Skeletal muscle cell (primary cell): Measurements from ENCODE around the gene DEFB128.
A peak's percentile ranks its signal among the peaks of the same experiment; 100 is the strongest.
"Not testable (repeated sequence)": the region's sequence is repeated elsewhere in the genome, so short reads cannot be mapped to it uniquely, and the experiment has no call there.

Source experiments
- DNase-seq: peaks from one replicate; pipeline ENCODE4 v3.0.0-alpha.2; 2010; ENCODE audit warnings: low read depth
- H3K4me3 ChIP-seq: 2 replicates; pipeline ENCODE4 v1.5.1; 2011; ENCODE audit warnings: low read depth, mild to moderate bottlenecking, control low read depth, low read length, moderate library complexity

DEFB128 gene

DNA sequence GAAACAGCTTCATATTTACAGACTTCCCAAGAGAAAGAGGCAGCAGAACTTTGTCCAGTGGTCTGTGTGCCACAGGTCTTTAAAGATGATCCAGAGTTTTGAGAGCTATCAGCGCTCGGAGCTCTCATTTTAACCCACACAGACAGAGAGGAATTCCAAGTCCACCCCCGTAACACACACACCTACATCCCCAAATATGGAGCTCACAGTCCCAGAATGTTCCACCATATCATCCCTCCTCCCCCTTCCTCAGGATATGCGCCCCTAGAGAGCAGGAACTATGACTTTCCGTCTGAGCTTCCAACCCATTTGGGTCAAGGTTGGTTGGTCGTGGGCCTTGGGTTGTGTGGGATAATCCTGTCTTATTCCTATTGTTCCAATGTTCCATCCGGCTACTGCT is at the start of gene DEFB128:
Gene DEFB128, minus strand, starts transcription at position 101 of the 400 bp plus-strand sequence. Its CDS starts 88 bp downstream, at position 13.
- DNase-seq: no peak
- no peak within 1 kb of the TSS for H3K4me3 ChIP-seq

DNA sequence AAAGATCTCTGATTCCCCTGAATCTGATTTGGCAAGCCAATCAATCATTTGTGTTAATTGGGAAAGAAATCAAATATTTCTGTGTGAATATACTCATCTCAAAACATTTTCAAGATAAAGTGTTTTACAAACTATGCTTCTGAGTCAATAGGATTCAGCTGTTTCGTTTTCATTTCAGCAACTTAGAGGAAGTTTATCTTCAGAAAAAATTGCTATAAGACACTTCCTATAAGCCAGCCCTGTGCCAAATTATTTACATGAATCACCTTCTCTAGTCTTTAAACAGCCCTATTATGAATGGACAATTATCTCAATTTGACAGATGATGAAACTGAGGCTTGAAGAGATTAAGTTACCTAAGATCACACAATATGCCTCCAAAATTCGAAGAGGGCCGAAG is 48.4 kb upstream of the DEFB128 start:
- no peak overlapping the region for H3K4me3 ChIP-seq
- no peak for DNase-seq

DNA sequence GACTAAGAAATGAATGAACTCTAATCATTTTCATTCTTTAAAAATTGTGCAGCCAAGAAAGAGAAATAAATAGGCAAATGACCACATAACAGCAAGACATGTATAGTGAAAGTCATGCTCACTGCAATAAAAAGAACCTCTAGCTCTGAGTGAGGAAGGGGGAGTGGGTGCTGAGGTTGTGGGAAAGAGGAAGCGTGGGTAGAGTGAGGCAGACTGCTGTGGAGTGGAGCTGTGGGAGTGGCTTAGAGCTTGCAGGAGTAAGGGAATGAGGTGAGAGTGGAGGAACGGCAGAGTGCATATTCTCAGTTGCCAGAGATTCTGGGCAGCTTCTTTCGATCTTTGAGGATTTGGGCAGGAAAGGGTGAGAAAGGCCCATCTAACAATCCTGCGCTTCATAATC is 48.0 kb upstream of the DEFB128 start:
- H3K4me3 ChIP-seq: no peak overlapping the region
- no peak for DNase-seq

DNA sequence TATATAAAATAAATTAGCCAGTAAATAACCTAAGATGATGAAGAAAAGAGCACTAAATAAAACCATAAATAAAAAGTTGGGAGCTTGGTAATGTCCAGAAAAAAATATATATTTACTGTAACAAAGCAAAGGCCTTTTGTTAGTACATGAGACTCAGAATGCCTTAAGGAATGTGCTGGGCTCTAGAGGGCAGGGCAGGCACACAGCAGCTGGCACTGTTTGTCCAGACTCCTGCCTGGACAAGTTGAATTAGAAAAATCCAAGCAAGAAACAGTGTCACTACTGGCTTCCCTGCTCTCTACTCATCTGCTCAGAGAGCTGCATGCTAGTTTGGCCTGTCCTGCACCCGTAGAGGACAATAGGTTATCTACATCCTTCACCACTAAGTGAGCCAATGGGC is 46.4 kb upstream of the DEFB128 start:
- no peak for DNase-seq
- H3K4me3 ChIP-seq: no peak overlapping the region

DNA sequence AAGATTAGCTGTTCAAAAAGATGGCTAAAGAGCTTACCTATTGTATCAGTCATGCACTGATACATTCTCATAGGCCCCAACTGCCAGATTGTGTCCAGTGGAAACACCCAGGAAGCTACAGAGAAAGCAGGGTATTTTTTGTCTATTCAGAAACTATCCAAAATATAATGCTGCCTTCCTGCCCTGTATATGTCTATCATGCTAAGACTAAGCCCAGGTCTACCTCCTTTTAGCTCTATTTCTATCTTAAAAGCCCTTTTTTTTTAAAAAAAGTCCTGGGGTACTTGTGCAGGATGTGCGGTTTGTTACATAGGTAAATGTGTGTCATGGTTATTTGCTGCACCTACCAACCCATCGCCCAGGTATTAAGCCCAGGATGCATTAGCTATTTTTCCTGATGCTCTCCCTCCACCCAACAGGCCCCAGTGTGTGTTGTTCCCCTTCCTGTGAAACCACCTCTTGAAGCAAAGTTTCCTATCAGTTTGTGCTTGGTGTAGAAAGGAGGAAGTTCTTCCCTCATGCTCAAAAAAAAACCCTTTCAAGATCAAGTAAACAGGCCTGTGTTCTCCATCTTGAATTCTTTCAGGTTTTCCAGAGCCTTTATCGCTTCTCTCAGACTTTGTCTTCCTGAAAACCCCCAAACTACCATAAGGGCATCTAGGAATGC is 38.1 kb upstream of the DEFB128 start:
- no peak overlapping the region for H3K4me3 ChIP-seq
- no peak for DNase-seq

DNA sequence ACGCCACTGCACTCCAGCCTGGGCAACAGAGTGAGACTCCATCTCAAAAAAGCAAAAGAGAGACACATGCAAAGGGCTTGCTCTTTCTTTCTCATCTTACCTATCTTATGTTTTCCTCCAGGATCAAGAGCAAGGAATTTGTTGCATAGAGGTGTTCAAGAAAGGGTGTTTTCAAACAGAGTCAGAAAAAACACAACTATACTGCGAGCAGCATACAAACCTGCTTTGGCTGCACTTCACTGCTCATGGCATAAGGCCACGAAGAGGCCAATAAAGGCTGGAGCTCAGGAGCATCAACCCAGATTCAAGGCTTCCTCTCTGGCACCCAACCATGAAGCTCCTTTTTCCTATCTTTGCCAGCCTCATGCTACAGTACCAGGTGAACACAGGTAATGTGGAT is 37.4 kb upstream of the DEFB128 start, which contains the start of gene DEFB129:
Gene DEFB129, plus strand, starts transcription at position 301 of the 400 bp plus-strand sequence. Its CDS starts 31 bp downstream, at position 332.
- DNase-seq: no peak
- H3K4me3 ChIP-seq: no peak within 1 kb of the TSS

DNA sequence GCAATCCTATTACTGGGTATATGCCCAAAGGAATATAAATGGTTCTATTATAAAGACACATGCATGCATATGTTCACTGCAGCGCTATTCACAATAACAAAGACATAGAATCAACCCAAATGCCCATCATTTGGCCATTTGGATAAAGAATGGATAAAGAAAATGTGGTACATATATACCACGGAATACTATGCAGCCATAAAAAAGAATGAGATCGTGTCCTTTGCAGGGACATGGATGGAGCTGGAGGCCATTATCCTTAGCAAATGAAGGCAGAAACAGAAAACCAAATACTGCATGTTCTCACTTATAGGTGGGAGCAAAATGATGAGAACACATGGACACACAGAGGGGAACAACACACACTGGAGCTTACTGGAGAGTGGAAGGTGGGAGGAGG is 36.4 kb upstream of the DEFB128 start:
- DNase-seq, H3K4me3 ChIP-seq: not testable (repeated sequence)

DNA sequence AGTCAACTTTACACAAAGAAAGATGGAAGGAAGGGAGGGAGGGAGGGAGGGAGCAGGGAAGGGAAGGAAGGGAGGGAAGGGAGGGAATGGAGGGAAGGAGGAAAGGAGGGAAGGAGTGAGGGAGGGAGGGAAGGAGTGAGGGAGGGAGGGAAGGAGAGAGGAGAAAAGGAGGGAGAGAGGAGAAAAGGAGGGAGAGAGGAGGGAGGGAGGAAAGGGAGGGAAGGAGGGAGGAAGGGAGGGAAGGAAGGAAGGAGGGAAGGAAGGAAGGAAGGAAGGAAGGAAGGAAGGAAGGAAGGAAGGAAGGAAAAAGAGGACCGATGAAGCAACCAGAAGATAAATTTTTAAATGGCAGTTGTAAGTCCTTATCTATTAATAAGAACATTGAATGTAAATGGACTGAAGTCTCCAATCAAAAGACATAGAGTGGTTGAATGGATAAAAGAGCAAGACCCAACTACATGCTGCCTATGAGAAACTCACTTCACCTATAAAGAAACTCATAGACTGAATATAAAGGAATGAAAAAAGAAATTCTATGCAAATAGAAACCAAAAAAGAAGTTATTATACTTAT is 31.8 kb upstream of the DEFB128 start:
- no peak overlapping the region for H3K4me3 ChIP-seq
- DNase-seq: no peak

DNA sequence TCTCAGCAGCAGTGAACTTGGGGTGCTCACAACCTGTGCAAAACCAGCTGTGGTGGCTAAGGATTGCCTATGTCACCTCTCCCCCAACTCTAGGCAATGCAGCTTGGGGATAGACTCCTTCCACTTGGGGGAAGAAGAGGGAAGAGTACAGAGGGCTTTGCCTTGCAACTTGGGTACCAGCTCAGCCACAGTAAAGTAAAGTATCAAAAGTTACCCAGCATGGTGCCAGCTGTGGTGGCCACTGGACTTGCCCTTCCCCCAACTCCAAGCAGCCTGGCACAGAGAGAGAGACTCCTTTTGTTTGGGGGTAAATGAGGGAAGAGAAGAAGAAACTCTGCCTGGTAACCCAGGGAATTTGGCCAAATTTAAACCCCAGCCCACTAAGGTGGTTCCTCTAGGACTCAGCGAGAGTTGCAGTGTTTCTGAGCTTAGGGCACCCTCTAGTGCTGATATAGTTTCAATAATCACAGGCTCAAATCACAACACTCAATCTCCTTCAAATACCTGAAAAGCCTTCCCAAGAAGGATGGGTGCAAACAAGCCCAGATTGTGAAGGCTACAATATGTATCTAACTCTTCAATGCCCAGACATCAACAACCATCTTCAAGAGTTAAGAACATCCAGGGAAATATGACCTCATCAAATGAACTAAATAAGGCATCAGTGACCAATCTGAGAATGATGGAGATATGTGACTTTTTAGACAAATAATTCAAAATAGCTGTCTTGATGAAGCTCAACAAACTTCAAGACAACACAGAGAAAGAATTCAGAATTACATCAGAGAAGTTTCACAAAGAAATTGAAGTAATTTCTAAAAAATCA is 30.0 kb upstream of the DEFB128 start:
- no peak overlapping the region for H3K4me3 ChIP-seq
- DNase-seq: no peak

DNA sequence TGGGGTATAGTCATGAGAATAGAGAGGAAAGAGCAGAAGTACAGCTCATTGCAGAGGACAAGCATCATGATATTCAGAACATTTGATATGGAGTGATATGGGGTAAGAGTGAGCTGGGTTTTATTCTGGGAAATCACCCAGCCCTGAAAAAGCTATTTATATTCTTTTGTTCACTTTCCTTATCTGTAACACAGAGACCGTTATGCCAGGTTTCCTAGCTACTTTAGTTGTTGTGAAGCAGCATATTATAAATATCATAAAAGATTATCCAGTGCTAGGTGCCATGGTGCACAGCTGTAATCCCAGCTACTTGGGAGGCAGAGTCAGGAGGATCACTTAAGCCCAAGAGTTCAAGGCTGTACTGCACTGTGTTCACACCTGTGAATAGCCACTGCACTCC is 27.8 kb upstream of the DEFB128 start:
- no peak for DNase-seq
- no peak overlapping the region for H3K4me3 ChIP-seq

DNA sequence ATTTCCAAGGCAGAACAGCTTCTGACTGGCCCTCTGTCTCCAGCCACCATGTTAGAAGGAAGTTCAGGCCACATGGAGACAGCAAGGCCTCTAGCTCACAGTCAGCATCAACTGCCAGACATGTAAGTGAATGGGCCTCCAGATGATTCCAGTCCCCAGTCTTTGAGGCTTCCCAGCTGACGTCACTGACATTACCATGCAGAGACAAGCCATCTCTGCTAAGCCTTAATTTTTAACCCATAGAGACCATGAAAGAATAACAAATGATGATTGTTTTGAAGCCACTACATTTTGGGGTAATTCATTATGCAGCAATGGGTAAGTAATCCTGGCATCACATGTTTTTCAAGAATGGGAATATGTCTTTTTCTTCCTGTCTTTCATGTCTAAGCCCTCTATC is 26.3 kb upstream of the DEFB128 start:
- no peak for DNase-seq
- no peak overlapping the region for H3K4me3 ChIP-seq

DNA sequence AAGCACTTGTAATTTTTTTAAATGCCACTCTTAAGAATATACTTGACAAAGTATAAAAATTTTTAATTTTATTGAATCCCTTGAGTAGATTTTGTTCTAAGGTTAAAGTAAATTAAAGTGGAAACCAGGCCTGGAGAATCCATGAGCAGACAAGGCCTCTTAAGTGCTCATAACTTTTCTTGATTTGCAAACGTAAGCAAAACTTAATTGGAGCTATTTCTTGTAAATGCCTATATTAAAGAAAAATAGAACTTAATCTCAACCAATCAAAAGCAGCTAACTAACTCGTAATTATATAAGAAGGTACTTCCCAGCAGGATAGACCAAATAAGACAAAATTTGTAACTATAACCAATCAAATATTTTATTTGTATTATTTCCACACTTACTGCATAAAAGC is 24.9 kb upstream of the DEFB128 start:
- no peak overlapping the region for H3K4me3 ChIP-seq
- DNase-seq: no peak

DNA sequence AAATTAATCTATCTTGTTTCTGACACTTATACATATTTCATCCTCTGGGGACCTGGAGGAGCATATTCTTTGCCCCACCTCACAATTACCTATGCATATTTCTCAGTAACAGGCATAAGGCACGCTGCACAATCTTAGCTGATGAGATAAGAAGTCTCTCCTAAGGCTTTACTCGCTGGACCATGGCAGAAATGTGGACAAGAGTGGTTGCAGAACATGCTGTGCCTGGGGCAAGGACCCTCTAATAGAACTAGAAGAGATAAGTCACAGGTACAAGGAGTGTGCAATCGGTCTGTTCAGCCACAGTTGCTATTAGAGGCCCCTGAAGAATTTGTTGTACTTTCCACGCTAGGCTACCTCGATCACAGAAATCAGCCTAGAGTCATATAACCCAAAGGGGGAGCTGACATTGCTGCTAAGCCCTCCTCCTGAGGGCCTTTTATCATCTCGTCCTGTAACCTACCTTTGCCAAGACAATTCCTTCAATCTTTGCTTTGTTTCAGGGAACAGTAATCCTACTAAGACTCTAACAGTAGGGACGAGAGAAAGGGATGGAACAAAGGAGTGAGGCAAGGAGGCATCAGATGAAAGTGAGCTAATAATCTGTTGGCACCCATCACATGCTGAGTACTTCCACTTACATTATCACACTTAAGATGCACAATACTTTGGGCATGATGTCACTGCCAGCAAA is 21.4 kb upstream of the DEFB128 start:
- DNase-seq: no peak
- H3K4me3 ChIP-seq: no peak overlapping the region

DNA sequence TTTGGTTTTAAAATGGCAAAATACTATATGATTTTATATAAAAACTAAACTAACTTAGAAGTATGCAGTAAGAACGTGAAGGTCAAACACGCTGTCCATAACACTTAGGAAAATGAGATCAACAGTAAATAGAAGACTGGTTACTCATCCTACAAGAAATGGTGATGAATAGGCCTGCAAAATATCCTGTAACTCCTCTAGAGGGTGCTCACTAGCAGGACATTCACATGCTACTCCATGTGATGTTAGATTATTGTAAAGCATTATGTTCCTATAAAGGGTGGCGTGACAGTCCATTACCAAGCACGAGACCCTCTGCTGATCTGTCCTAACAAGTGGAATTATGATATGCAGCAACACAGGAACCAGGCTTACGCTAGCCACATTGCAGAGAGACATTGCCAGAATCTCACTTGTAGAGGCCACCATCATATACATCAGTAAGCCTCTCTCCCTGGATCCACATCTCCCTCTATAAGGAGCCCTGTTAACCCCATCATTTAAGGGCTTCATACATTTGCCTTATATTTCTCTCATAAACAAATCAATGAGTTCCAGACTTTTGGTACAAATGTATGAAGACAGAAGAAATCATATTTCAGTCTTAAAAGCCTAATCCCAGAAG is 19.5 kb upstream of the DEFB128 start:
- no peak overlapping the region for H3K4me3 ChIP-seq
- DNase-seq: peak; percentile 49

DNA sequence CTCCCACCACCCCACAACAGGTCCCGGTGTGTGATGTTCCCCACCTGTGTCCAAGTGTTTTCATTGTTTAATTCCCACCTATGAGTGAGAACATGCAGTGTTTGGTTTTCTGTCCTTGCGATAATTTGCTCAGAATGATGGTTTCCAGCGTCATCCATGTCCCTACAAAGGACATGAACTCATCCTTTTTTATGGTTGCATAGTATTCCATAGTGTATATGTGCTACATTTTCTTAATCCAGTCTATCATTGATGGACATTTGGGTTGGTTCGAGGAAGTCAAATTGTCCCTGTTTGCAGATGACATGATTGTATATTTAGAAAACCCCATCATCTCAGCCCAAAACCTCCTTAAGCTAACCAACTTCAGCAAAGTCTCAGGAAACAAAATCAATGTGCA is 14.1 kb upstream of the DEFB128 start:
- H3K4me3 ChIP-seq, DNase-seq: not testable (repeated sequence)

DNA sequence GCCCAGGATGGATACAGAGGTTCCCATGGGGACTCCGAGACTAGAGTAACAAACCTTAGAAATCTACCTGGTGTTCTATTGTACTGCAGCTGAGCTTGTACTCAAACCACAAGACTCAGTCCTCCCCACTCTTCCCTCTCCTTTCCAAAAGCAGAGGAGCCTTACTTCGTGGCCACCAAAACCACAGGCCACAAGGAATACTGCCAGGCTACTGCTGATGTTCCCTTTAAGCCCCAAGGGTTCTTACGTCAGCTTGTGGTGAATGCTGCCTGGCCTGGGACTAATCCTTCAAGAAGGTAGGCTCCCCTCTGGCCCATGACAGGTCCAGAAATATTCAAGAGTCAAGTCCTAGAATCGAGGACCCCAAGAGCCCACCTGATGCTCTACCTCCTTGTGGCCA is 10.5 kb upstream of the DEFB128 start:
- no peak for DNase-seq
- H3K4me3 ChIP-seq: no peak overlapping the region

DNA sequence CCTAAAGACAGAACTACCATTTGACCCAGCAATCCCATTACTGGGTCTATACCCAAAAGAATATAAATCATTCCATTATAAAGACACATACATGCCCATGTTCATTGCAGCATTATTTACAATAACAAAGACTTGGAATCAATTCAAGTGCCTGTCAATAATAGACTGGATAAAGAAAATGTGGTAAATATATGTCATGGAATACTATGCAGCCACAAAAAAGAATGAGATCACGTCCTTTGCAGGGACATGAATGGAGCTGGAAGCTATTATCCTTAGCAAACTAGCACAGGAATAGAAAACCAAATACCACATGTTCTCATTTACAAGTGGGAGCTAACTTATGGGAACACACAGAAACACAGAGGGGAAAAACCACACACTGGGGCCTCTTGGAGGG is 8.7 kb upstream of the DEFB128 start:
- no peak for DNase-seq

DNA sequence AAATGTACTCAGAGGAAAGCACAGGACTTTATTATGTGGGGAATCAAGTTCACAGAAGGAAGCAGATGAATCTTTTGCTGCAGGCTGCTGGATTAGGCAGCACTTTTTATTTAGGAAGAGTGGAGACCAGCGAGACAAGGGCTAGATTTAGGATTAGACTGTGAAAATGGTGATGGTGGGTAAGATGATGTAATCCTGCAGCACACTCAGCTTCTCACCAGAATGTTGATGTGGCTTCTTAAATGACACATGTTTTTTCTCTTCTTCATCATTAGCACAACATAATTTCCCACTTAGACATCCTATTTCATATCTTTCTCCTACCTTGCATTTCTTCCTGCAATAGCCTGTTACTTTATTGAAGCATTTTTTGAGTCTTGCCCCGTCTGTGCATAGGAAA is 1.8 kb downstream of the DEFB128 start:
- no peak for DNase-seq
- H3K4me3 ChIP-seq: no peak overlapping the region

More for the DNA sequence above, 8.7 kb upstream of the DEFB128 start:
- H3K4me3 ChIP-seq: no peak overlapping the region

DNA sequence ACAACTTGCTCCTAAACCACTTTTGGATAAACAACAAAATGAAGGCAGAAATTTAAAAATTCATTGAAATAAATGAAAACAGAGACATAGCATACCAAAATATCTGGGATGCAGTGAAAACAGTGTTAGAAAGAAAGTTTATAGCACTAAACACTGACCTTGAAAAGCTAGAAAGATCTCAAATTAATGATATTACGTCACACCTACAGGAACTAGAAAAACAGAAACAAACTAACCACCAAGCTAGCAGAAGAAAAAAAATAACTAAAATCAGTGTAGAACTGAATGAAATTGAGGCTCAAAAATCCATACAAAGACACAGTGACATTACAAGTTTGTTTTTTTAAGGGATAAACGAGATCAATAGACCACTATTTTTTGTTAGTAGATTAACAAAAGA is 5.2 kb downstream of the DEFB128 start:
- no peak overlapping the region for H3K4me3 ChIP-seq
- no peak for DNase-seq

DNA sequence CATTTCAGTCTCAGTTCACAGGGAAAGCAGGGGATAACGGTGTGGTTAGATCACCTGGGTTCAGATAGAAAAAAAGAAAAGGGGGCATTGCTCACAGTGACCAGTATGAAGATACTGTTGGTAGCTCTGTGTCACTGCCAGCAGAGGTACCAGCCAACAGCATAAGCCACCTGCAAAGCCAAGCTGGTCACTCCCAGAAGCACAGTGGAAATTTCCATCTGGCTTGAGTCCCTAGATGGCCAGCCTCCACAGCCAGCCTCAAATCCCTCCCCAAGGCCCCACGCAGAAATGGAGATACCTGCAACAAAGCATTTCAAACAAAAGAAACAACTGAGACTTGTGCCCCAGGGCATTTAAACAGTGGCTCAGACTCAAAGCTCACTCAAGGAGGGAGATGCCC is 20.6 kb downstream of the DEFB128 start:
- no peak for DNase-seq
- no peak overlapping the region for H3K4me3 ChIP-seq
